NCI-H2196 treated with DMSO at 0.1 percent for 48 hours (cell line): ENCODE data around the gene FHAD1.

Experiments
- DNase-seq: peaks from one replicate; lab custom pipeline; 2025; ENCODE audit not compliant: unreplicated experiment; lab: John Stamatoyannopoulos, UW

Gene FHAD1

DNA sequence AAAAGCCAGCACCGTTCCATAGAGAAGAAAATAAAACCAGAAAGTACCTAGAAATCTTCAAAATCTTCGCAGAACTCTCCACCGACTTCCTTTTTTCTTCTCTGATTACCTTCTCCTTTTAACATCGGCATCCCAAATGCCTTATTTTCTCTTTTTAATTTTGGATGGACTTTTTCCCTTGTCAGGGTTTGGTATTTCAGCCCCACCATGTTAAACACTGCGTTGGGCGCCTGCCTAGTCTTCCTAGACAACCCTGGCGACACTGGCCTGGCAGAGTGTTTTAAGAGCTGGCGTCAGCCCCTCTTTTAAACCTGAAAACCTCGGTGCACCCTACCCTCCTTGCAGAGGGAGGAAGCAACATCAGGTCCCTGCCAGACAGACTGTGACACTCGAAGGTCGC is 96.7 kb downstream of the FHAD1 start:
- no peak for DNase-seq

DNA sequence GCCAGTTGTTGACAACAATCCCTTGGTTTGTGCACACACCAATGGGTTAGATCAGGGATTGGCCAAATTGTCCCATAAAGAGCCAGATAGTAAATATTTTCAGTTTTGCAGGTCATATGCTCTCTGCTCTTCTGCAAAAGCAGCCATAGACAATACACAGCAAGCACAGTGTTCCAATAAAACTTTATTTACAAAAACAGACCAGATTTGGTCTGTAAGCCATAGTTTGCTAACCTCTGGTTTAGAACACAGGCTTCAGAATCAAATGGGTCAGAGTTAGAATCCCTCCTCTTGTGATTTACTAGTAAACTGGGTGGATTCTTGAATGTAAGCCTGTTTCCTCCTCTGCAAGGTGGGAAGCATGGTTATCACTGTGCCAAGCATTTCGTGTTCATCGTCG is 97.4 kb downstream of the FHAD1 start:
- no peak for DNase-seq

DNA sequence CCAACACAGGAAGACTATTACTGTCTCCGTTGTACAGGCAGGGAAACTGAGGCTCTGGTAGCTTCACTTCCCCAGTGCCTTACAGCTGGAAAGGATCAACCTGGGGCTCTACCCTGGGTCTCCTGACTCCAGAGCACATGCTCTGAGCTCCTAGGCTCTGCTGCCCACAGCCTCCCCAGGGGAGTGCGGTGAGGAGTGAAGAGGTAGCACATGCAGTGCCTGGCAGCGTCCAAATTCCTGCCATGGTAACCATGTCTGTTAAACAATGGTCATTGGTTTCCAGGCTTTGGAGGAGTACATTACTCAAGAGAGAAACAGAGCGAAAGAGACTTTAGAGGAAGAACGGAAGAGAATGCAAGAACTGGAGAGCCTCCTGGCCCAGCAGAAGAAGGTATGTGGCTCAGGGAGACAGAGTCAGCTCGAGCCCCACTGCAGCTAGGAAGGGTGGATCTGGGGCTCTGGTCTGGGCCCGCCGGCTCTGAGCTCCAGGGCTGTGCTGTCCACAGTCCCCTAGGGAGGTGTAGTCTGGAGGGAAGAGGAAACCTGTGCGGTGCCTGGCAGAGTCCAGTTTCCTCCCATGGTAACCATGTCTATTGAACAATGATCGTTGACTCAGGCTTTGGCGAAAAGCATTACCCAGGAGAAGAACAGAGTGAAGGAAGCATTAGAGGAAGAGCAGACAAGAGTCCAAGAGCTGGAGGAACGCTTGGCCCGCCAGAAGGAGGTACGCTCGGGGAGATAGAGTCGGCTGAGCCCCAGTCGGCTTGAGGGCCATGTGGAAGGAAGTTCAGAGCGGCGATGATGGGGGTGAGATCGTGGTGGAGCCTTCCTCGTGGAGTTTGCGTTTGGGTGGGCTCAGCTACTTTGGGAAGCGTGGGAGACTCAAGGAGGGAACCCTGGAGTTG is 98.0 kb downstream of the FHAD1 start:
- no peak for DNase-seq

DNA sequence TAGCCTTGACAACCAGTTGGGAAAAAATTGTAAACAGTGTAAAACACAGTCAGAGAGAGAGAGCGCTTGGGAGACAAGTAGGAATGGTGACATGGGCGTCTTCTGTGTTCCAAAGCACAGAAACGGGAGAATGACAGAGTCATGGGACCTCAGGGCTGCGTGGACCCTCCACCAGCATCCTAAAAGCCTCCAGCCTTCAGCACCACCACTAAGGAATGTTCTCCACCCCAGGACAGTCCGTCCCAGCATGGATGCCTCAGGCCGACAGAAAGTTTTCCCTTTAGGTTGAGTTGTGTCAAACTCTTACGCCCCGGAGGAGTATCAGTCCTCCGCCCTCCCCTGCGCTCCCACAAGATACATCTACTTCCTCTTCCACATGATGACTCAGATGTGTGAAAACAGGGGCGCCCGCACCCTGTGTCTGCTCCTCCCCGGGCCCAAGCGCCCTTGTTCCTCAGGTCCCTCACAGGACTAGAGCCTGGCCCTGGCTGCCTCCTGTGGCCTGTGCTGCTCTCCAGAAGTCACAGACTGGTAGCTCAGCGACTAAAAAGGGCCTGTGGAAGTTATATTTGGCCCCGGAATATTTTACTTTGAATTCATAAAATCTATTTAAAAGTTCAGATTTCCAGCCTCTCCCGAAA is 98.8 kb downstream of the FHAD1 start:
- DNase-seq = no peak

DNA sequence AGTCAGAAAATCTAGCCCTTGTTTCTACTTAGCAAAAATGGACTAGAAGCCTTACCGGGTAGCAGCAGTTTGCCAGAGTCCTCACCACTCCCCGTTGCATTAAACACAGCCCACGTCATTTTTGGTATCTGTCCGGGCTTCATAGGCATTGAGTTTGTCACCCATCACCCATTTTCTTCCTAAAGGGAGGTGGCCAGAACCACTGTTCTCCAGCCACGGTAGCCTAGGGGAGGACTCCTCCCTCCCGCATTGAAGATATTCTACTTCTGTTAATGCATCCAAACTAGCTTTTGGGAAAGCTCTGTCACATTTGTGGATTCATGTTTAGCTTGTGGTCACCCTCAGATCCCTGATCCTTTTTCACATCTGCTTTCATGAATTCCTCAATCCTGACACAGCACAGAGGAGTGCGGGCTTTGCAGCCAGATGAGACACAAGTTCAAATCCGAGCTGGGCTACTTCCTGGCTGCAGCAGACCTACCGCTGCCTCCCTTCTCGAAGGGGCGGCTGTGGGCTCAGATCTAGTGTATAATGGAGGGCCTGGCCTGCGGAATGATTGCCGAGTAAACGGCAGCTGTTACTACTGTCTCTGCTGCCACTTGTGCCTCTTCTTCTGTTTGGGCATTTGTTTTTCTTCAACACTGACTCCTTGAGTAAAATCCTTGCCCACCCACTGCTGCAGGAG is 99.5 kb downstream of the FHAD1 start:
- DNase-seq = no peak

DNA sequence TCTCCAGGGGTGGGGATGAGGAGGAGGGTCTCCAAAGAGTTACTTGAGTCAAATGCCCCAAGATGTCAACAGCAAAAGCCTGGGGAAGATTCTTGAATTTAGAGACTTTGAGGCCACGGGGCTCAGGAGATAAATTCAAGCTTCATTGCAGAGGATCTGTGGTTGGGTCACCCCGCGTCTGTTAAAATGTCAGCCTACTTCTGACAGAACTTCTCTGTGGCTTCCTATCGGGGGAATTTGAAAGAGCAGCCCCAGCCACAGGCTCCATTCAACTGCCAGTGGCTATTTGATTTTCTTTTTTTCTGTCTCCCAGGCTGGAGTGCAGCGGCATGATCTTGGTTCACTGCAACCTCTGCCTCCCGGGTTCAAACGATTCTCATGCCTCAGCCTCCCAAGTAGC is 100.2 kb downstream of the FHAD1 start:
- no peak for DNase-seq

DNA sequence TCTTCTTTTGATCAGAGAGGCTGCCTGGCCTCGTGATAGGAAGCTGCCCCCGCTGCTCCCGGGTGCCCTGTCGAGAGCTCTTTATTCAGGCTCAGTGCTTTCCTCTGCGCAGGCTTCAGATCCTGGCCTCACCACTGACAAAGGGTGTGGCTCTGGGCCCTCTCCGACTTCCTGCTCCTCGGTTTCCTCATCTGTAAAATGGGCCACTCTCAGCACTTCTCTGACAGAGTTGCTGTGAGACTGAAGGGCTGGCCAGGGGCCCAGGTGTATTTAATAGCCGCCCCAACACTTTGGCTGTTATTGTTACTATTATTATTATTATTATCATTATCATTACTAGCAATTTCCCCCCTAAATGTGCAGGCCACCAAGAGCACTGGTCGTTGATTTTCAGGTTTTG is 101.6 kb downstream of the FHAD1 start:
- DNase-seq = no peak

DNA sequence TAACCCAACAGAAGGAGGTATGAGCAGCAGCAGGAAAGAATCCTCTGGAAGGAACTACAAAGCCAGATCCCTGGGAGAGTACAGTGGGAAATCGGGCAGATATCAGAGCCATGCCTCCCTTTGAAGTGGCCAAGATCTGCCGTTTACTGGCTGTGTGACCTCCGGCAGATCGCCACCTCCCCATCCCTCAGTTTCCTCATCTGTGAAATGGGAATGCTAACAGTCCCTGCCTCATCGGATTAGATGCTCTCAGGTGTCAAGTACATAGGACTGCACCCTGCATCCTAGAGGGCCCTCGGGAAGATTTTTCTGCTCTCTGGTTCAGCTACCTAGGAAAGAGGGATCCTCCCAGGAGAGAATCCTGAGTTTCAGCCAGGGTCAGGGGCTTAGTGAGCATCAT is 102.1 kb downstream of the FHAD1 start:
- no peak for DNase-seq

DNA sequence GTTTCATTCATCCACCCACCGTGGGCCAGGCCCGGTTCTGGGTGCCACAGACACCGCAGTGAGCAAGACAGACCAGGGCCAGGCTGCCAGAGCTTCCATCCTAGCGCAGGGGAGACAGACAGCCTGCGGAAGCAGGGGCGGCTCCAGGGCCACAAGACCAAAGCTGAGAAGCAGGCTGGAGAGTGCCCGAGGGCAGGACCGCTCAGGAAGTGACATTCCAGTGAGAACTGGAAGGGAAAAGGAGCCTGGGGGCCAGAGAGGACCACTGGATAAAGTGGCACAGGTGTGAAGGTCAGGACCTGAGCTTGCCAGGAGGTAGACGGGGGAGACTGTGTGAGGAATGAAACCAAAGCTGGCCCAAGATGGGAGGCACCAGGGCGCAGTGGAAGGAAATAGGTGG is 103.1 kb downstream of the FHAD1 start:
- DNase-seq = no peak

DNA sequence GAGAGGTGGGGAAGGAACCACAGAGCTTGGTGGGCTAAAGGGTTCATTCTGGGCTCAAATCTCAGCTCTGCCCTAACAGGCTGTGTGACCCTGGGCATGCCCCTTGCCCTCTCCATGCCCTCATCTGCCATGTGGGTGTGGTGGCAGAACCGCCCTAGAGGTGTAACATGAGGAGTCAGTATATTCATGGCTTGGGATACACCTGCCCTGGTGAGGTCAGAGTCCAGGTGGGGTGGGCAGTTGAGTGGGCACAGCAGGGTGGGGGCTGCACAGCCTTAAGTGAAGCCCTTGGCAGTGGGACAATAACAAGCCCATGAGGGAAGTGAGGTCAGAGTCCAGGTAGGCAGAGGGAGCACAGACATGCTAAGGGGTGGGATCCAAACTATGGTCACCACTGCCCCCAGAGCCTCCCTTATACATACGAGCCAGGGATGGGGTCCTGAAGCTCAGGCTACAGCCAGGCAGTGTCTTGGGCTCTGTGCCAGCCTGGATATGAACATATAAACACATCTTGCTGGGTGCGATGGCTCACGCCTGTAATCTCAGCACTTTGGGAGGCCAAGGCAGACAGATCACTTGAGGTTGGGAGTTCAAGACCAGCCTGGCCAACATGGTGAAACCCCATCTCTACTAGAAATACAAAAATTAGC is 103.7 kb downstream of the FHAD1 start:
- peak; percentile 17 for DNase-seq

DNA sequence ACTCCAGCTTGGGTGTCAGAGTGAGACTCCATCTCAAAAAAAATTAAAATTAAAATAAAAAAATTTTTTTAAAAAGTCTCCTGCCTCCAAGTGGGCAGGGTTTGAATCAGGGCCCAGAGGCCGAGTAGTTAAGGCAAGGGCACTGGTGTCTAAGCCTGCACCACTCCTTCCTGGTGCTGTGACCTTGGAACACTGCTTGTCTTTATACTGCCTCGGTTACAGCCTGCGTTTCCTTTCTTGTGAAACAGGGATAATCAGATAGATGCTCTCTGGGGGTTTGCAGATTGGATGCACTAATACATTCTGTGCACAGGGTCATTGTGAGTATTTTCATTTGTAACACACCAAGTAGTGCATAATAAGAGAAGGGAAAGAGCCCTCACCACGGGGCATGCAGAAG is 104.3 kb downstream of the FHAD1 start:
- DNase-seq = no peak

DNA sequence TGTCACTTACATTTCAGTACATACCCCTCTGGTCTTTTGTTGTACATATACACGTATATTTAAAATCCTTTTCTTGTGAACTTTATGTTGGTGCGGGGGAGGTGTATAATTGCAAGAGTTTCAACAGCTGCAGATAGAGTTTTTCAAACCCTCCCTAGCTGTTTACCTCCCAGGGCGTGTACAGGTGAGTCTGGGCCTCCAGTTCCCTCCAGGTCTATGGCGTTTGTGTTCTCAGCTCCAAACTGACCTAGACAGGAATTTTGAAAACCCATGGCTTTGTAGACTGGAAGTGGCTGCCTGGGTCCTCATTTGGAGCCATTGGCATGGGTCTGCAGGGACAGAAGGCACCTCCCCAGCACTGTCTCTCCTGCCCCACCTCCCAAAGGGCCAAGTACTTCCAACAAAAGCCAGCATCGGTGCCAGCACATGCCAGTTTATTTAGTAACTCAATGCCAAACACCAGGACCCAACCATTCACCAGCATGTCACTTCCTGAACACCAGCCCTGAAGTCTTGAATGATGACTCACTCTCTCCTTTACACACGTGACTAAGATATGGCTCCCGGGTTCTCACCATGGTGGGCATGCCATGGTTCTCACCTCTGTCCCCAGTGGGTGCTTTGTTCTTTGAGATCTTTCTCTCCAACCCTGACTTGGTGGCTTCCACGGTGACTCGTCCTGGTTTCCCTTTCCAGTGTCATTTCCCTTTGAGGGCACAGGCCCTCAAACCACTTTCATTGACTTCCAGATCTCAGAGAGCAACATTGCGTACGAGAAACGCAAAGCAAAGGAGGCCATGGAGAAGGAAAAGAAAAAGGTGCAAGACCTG is 105.3 kb downstream of the FHAD1 start:
- DNase-seq = peak; percentile 95

DNA sequence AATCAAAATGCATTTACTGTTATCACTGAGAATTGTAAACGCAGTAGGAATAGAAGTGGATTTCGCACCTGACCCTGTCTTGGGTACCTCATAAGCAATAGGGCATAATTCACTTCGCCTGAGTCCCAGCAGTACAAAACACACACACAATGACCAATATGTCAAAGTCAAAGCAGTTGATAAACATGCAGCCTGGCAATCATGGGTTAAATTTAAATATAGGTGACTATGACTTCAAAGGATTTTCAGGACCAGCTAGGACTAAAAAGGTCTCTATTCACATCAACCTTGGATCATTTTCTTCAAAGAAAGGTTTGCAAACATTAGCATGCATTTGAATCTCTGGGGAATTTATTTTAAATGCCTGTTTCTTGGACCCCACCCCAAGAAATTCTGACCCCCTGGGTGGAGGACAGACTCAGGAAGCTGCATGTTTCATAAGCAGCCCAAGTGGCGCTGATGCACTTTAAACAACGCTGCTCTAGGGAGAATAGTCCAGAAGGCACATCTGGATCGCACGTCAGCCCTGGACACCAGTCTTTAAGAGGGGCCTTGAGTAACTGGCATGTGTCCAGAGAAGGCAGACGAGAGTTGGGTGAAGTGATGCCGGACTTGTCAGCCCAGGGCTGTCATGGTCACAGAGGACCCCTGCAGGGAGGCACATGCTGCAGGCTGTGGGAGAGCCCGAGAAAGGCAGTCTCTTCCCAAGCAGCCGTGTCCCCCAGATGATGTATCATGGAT is 107.0 kb downstream of the FHAD1 start:
- DNase-seq = no peak

DNA sequence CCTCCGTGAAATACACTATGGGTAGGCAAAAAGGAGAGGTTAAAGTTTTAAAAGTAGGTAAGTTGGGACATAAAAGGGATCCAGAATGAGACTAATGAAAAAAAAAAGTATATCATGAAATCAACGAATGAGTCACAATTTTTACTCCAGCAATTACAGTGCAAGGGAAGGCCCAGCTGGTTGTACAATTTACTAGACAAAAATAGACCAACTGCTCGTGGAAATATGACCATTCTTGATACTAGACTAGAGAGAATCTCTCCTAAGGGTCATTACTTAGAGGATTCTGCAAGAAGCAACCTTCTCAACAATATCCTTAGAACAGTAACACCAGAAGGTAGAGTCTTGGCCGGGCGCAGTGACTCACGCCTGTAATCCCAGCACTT is 107.5 kb downstream of the FHAD1 start:
- no peak for DNase-seq

DNA sequence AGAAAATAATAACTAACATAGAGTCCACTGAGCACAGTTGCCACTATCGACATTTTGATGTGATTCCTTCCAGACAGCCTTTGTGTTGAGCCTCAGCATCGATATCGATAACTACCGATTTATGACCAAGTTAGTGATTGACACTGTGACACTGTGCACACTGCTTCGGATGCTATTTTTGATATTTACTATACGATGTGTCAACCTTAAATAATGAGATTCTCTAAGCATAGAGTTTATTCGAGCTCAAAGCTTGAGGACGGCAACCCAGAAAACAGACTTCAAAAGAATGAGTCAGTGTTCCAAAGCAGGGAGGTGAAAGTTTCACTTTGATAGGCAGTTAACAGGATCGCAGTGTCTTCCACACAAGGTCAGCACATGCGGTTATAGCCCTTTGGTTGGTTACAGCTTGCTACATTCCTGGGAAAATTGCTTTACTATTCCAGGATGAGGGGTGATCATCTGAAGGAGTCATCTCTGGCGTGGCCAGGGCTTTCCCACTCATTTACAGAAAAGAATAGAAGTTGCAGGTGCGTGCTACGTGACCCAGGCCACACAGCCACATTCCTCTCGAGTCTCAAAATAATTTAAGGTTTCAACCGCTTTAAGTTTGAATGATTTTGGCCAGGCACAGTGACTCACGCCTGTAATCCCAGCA is 109.1 kb downstream of the FHAD1 start:
- DNase-seq = no peak

DNA sequence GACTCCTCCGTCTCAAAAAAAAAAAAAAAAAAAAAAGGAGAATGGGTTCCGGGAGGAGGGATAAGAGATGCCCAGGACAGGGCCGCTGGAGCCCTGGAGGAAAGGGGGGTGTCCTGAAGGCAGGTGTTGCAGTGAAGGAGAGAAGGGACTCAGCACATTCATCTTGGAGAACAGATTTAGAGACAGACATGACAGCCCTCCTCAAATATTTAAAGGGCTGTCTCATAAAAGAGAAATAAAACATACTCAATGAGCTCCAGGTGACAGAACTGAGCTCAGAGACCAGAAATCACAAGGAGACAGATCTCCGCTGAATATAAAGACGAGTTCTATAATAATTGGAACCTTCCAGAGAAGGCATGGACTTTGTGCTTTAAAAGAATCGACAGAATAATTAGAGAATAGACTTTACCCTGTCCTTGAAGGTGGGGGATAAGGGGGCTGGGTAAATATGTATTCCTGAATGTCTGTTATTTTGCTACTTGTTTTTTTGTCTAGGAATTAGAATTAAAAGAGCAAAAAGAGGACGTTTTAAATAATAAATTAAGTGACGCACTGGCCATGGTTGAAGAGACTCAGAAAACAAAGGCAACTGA is 110.7 kb downstream of the FHAD1 start:
- DNase-seq = no peak

DNA sequence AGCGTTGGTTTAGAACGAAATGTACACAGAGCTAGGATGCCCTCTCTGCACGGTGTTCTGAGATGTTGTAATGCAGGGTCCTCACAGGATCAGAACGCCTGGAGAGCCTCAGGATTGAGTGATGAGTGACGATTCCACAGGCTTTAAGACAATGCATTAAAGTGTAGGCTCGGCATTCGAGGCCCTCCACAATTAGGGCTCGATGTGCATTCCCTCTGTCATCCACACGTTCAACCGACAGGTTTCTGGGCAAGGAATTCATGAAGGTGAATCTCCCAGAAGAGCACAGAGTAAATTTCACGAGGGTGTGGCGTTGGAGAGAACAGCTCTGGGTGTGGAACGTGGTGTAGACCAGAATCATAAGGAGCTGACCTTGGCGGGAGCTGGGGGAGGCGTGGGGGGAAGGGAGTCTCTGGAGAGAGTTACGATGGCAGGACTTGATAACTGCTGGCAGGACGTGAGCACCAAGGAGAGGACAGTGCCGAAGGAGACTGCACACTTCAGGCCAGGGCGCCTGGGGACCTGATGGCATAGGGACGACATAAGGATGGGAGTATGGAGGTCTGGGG is 111.6 kb downstream of the FHAD1 start:
- no peak for DNase-seq

DNA sequence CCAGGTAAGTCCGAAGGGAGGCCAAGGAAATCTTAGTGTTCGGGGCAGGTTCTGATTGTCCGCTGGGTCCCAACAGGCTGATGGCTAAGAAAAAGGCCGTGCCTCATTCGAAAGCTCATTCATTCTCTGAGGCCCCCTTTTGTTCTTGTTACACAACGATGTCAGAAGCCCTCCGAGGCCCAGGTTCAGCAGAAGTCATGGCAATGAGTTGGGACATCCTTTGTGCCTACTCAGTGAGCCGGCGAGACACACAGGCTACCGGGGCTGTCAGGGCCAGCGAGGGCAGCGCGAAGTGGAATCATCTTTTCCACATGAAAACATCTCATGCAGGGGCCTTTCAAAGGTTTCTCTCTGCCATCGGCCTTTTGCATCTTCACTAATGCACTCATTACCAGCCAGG is 113.7 kb downstream of the FHAD1 start:
- DNase-seq = no peak
